Uterus (tissue), 4 donors: Measurements from ENCODE around the gene MDH1. TPM values are rescaled to one million over a fixed set of nuclear protein-coding genes. Genes with fewer than 3 reads are reported as not detected.
"Not testable (repeated sequence)": the region's sequence is repeated elsewhere in the genome, so short reads cannot be mapped to it uniquely, and the experiment has no call there.

Source experiments
- DNase-seq, 2 donors: peaks; one replicate each; pipeline ENCODE4 v3.0.0-alpha.2; 2019 to 2020
- H3K27ac ChIP-seq, 2 donors: fragments of 200-600 bp; sonication (generic); 1 replicate in 1 of 2; 2 replicates in 1 of 2; pipeline ENCODE4 v1.5.1; 2016 to 2018
- H3K27me3 ChIP-seq, 2 donors: fragments of 200-600 bp; sonication (generic); one replicate each; pipeline ENCODE4 v1.5.1; 2018 to 2019; ENCODE audit warnings: control low read depth in 1 of 2
- H3K36me3 ChIP-seq, 2 donors: fragments of 200-600 bp; sonication (generic); one replicate each; pipeline ENCODE4 v1.5.1; 2019; ENCODE audit warnings: control low read depth in 1 of 2
- H3K4me1 ChIP-seq, 2 donors: fragments of 200-600 bp; sonication (generic); one replicate each; pipeline ENCODE4 v1.5.1; 2018 to 2019; ENCODE audit warnings: control low read depth in 1 of 2
- H3K4me3 ChIP-seq, 2 donors: fragments of 200-600 bp; sonication (generic); 1 replicate in 1 of 2; 2 replicates in 1 of 2; pipeline ENCODE4 v1.5.1; 2018 to 2019; ENCODE audit warnings: mild to moderate bottlenecking in 1 of 2
- H3K9me3 ChIP-seq, 2 donors: fragments of 200-600 bp; sonication (generic); one replicate each; pipeline ENCODE4 v1.5.1; 2019; ENCODE audit warnings: control low read depth in 1 of 2
- CTCF ChIP-seq, 4 experiments: fragments of 200-600 bp in 2 of 4; fragments of 450-650 bp in 2 of 4; sonication (generic) in 2 of 4; IDR thresholded peaks; one replicate each; pipeline ENCODE4 v1.5.1; 2016 to 2019; ENCODE audit warnings: antibody characterized with exemption in 4 of 4, mild to moderate bottlenecking in 2 of 4, moderate library complexity in 1 of 4
- POLR2A ChIP-seq, 2 donors: fragments of 450-650 bp; IDR thresholded peaks; one replicate each; pipeline ENCODE4 v1.6.1; 2016; ENCODE audit warnings: antibody characterized with exemption in 2 of 2, mild to moderate bottlenecking in 1 of 2, moderate library complexity in 1 of 2
- intact Hi-C: fragments of 100-400 bp; cut with DNase I; formaldehyde crosslinking; loops from one replicate; pipeline ENCODE4 v1.15.1; 2023; ENCODE audit warnings: low total_unique reads
- total RNA-seq, 4 donors: library from RNA; depleted of rRNA in 3 of 4; stranded (reverse); fragments of >200 nt in 3 of 4; gene quantifications; one replicate each; pipeline versions ENCODE4 v1.1.0 to v1.2.4, GENCODE V29; 2014 to 2023
- donor health status: DM: yes; HTN: yes; CAD: no.

Gene MDH1
- total RNA-seq, 4 donors from 2014 or later = 80.1 to 132 (median 101) TPM

- DNase-seq = no peak
- no peaks in the 10 kb centered on the region for H3K36me3 ChIP-seq
- intact Hi-C loops = no loop called here
Measured at GRCh38 chr2:63622751-63623150, 34.0 kb downstream of the MDH1 start.

GRCh38 chr2:63623763-63624162 lies 35.0 kb downstream of the MDH1 start:
- H3K9me3 ChIP-seq, H3K4me1 ChIP-seq, H3K27ac ChIP-seq, H3K27me3 ChIP-seq, DNase-seq, H3K36me3 ChIP-seq, intact Hi-C loops, H3K4me3 ChIP-seq: not testable (repeated sequence)

More at GRCh38 chr2:63622751-63623150, 34.0 kb downstream of the MDH1 start:
- no peak overlapping the region for H3K4me3 ChIP-seq
- TF ChIP-seq POLR2A (IDR thresholded peaks at IDR 0.05) (no peak), CTCF (IDR thresholded peaks at IDR 0.05) (no peak)
- H3K9me3 ChIP-seq = no peaks in the 10 kb centered on the region
- no peaks in the 10 kb centered on the region for H3K4me1 ChIP-seq
- no peaks in the 10 kb centered on the region for H3K27me3 ChIP-seq
- H3K27ac ChIP-seq = no peak overlapping the region

GRCh38 chr2:63627866-63628265 lies 39.1 kb downstream of the MDH1 start:
- H3K27ac ChIP-seq = no peak overlapping the region
- H3K36me3 ChIP-seq = no peaks in the 10 kb centered on the region
- peaks cover 0 to 4% of the 10 kb centered on the region in 2 donors for H3K9me3 ChIP-seq
- H3K4me1 ChIP-seq = no peaks in the 10 kb centered on the region
- DNase-seq = no peak
- H3K4me3 ChIP-seq = no peak overlapping the region
- TF ChIP-seq CTCF (IDR thresholded peaks at IDR 0.05) (no peak), POLR2A (IDR thresholded peaks at IDR 0.05) (no peak)
- no peaks in the 10 kb centered on the region for H3K27me3 ChIP-seq
- intact Hi-C loops = no loop called here

- Histone ChIP-seq H3K27ac (no peak overlapping the region), H3K4me3 (no peak overlapping the region), H3K36me3 (no peaks in the 10 kb centered on the region), H3K27me3 (no peaks in the 10 kb centered on the region), H3K4me1 (no peaks in the 10 kb centered on the region), H3K9me3 (peaks cover 0 to 4% of the 10 kb centered on the region in 2 donors)
- TF ChIP-seq POLR2A (IDR thresholded peaks at IDR 0.05) (no peak), CTCF (IDR thresholded peaks at IDR 0.05) (no peak)
- intact Hi-C loops = no loop called here
- no peak for DNase-seq
Measured at GRCh38 chr2:63628403-63628942, 39.7 kb downstream of the MDH1 start.

- H3K9me3 ChIP-seq = peaks cover 0 to 4% of the 10 kb centered on the region in 2 donors
- DNase-seq = no peak
- H3K4me1 ChIP-seq = no peaks in the 10 kb centered on the region
- no peak overlapping the region for H3K27ac ChIP-seq
- TF ChIP-seq POLR2A (IDR thresholded peaks at IDR 0.05) (no peak), CTCF (IDR thresholded peaks at IDR 0.05) (no peak)
- no peaks in the 10 kb centered on the region for H3K36me3 ChIP-seq
- no peak overlapping the region for H3K4me3 ChIP-seq
- intact Hi-C loops = no loop called here
- no peaks in the 10 kb centered on the region for H3K27me3 ChIP-seq
Measured at GRCh38 chr2:63631501-63631900, 42.7 kb downstream of the MDH1 start.

- DNase-seq = no peak
- TF ChIP-seq CTCF (IDR thresholded peaks at IDR 0.05) (no peak), POLR2A (IDR thresholded peaks at IDR 0.05) (no peak)
- Histone ChIP-seq H3K4me3 (no peak overlapping the region), H3K4me1 (no peaks in the 10 kb centered on the region), H3K27me3 (no peaks in the 10 kb centered on the region), H3K9me3 (peaks cover 0 to 4% of the 10 kb centered on the region in 2 donors), H3K27ac (no peak overlapping the region), H3K36me3 (no peaks in the 10 kb centered on the region)
- intact Hi-C loops = no loop called here
Measured at GRCh38 chr2:63632382-63632781, 43.6 kb downstream of the MDH1 start.
